Upper lobe of left lung (tissue), 6 donors: ENCODE data around the gene KAZN. TPM values are rescaled to one million over a fixed set of nuclear protein-coding genes. Genes with fewer than 3 reads are reported as not detected.
A peak's percentile ranks its signal among the peaks of the same experiment; 100 is the strongest.

ENCODE experiments used
- ATAC-seq, 2 donors: fragments of 200-7000 bp; cut with Tn5 transposase; one replicate each; pipeline ENCODE4 v1.9.1; 2022; ENCODE audit warnings: mild to moderate bottlenecking in 2 of 2, moderate library complexity in 2 of 2; ENCODE audit not compliant: low FRiP score in 2 of 2
- DNase-seq, 2 donors: peaks; one replicate each; pipeline ENCODE4 v3.0.0-alpha.2; 2019 to 2020
- H3K27ac ChIP-seq, 4 donors: fragments of 200-600 bp; sonication (generic); one replicate each; pipeline ENCODE4 v1.5.1; 2016 to 2019
- H3K27me3 ChIP-seq, 4 donors: fragments of 200-600 bp; sonication (generic); one replicate each; pipeline ENCODE4 v1.5.1; 2017 to 2019
- H3K36me3 ChIP-seq, 4 donors: fragments of 200-600 bp; sonication (generic); one replicate each; pipeline ENCODE4 v1.5.1; 2016 to 2019
- H3K4me1 ChIP-seq, 4 donors: fragments of 200-600 bp; sonication (generic); one replicate each; pipeline ENCODE4 v1.5.1; 2018 to 2019
- H3K4me3 ChIP-seq, 4 donors: fragments of 200-600 bp; sonication (generic); one replicate each; pipeline ENCODE4 v1.5.1; 2017 to 2019; ENCODE audit warnings: mild to moderate bottlenecking in 2 of 4, moderate library complexity in 1 of 4
- H3K9me3 ChIP-seq, 4 donors: fragments of 200-600 bp; sonication (generic); one replicate each; pipeline ENCODE4 v1.5.1; 2018 to 2019
- CTCF ChIP-seq, 6 experiments: fragments of 450-650 bp in 4 of 6; fragments of 200-600 bp in 2 of 6; sonication (generic) in 2 of 6; IDR thresholded peaks; one replicate each; pipeline ENCODE4 v1.5.1; 2016 to 2019; ENCODE audit warnings: antibody characterized with exemption in 6 of 6
- EP300 ChIP-seq, 4 donors: sonication (generic); formaldehyde crosslinking; IDR thresholded peaks; one replicate each; pipeline ENCODE4 v1.5.1; 2017; ENCODE audit warnings: antibody characterized with exemption in 4 of 4, control low read depth in 2 of 4
- POLR2A ChIP-seq, 4 donors: fragments of 450-650 bp; IDR thresholded peaks; one replicate each; pipeline ENCODE4 v1.5.1; 2016 to 2017; ENCODE audit warnings: antibody characterized with exemption in 4 of 4, mild to moderate bottlenecking in 2 of 4
- POLR2AphosphoS5 ChIP-seq, 2 donors: sonication (generic); formaldehyde crosslinking; IDR thresholded peaks; one replicate each; pipeline ENCODE4 v1.5.1; 2017; ENCODE audit warnings: antibody characterized with exemption in 2 of 2
- WGBS, 2 donors: methylation state at CpG; one replicate each; pipeline ENCODE4 v1.1.5; 2017 to 2018; 5-methylcytosine and 5-hydroxymethylcytosine counted together
- total RNA-seq, 6 donors: library from RNA; depleted of rRNA in 4 of 6; stranded (reverse); fragments of >200 nt in 4 of 6; gene quantifications; one replicate each; pipeline versions ENCODE4 v1.1.0 to v1.2.1, GENCODE V29; 2016 to 2021
- donor health status: DM: no; HTN: no; CAD: no; lungs with moderate emphysema.
- donor health status: DM: no; HTN: yes; CAD: no; lungs with severe emphysema.

Gene KAZN
- total RNA-seq, 6 donors from 2014 or later, result 11.5 to 30.0 (median 17.6) TPM

- no peak overlapping the region for H3K4me3 ChIP-seq
- WGBS, 2 donors, result 88 to 94% methylated on average over 11 of the region's 11 CpGs
- H3K27me3 ChIP-seq, result no peaks in the 10 kb centered on the region
- no peaks in the 10 kb centered on the region for H3K4me1 ChIP-seq
- no peak for ATAC-seq
- H3K36me3 ChIP-seq, result no peaks in the 10 kb centered on the region
- no peak for DNase-seq
- no peak overlapping the region for H3K27ac ChIP-seq
- no peak for TF ChIP-seq EP300 (IDR thresholded peaks at IDR 0.05)
- no peaks in the 10 kb centered on the region for H3K9me3 ChIP-seq
Observed at GRCh38 chr1:14659913-14660312, 61.4 kb downstream of the KAZN start.

- ATAC-seq (peak in 1 of 2 donors; percentile 58), DNase-seq (no peak)
- H3K4me3 ChIP-seq, result no peak overlapping the region
- no peaks in the 10 kb centered on the region for H3K4me1 ChIP-seq
- TF ChIP-seq CTCF (IDR thresholded peaks at IDR 0.05) (no peak), POLR2AphosphoS5 (IDR thresholded peaks at IDR 0.05) (no peak), POLR2A (IDR thresholded peaks at IDR 0.05) (no peak), EP300 (IDR thresholded peaks at IDR 0.05) (no peak)
- 32 to 48% methylated on average over 8 of the region's 8 CpGs for WGBS, 2 donors
- no peaks in the 10 kb centered on the region for H3K27me3 ChIP-seq
- H3K36me3 ChIP-seq, result no peaks in the 10 kb centered on the region
- no peak overlapping the region for H3K27ac ChIP-seq
- H3K9me3 ChIP-seq, result no peaks in the 10 kb centered on the region
Observed at GRCh38 chr1:14660801-14661200, 62.3 kb downstream of the KAZN start.

- 48 to 52% methylated on average over 2 of the region's 2 CpGs for WGBS, 2 donors
- Histone ChIP-seq H3K27ac (no peak overlapping the region), H3K4me3 (no peak overlapping the region), H3K36me3 (no peaks in the 10 kb centered on the region), H3K9me3 (no peaks in the 10 kb centered on the region), H3K27me3 (no peaks in the 10 kb centered on the region), H3K4me1 (no peaks in the 10 kb centered on the region)
- ATAC-seq (peak in 1 of 2 donors; percentile 24), DNase-seq (no peak)
- TF ChIP-seq POLR2A (IDR thresholded peaks at IDR 0.05) (no peak), CTCF (IDR thresholded peaks at IDR 0.05) (no peak), POLR2AphosphoS5 (IDR thresholded peaks at IDR 0.05) (peak in 1 of 2 donors; percentile 34), EP300 (IDR thresholded peaks at IDR 0.05) (no peak)
Observed at GRCh38 chr1:14661222-14661621, 62.7 kb downstream of the KAZN start.

DNA sequence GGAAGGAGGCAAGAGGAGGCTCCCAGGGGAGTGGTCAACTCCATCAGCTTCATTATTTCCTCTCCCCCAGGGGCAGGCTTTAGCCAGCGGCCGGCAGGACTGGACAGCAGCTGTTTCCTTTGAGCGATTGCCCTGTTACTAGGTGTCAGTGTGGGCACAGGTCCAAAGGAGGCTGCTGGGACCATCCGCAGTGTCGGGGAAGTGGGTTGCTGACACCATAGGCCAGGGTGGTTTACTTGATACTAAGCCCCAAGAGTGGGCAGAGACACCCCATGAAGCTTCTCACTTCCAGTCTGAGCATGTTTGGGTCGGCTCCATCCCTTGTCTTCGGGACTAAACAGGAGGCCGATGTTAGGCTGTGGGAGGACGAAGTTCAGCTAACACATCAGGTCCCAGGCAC, 63.6 kb downstream of the KAZN start:
- Histone ChIP-seq H3K27me3 (no peaks in the 10 kb centered on the region), H3K27ac (no peak overlapping the region), H3K4me1 (no peaks in the 10 kb centered on the region), H3K36me3 (no peaks in the 10 kb centered on the region), H3K9me3 (no peaks in the 10 kb centered on the region), H3K4me3 (no peak overlapping the region)
- DNase-seq (no peak), ATAC-seq (no peak)
- TF ChIP-seq POLR2AphosphoS5 (IDR thresholded peaks at IDR 0.05) (no peak), POLR2A (IDR thresholded peaks at IDR 0.05) (no peak), CTCF (IDR thresholded peaks at IDR 0.05) (no peak), EP300 (IDR thresholded peaks at IDR 0.05) (no peak)
- 54 to 76% methylated on average over 9 of the region's 9 CpGs for WGBS, 2 donors

DNA sequence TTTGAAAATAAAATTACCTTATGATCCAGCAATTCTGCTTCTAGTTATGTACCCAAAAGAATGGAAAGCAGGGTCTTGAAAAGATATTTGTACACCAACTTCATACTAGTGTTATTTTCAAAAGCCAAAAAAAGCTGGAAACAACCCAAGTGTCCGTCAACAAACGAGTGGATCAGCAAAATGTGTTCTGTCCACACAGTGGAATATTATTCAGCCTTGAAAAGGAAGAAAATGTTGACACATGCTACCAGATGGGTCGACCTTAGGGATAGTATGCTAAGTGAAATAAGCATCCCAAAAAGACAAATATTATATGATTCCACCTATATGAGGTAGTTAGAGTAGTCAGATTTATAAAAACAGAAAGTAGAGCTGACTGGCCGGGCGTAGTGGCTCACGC, 65.3 kb downstream of the KAZN start:
- no peak for DNase-seq
- Histone ChIP-seq H3K4me1 (no peaks in the 10 kb centered on the region), H3K9me3 (no peaks in the 10 kb centered on the region), H3K27ac (no peak overlapping the region), H3K36me3 (no peaks in the 10 kb centered on the region), H3K27me3 (no peaks in the 10 kb centered on the region), H3K4me3 (no peak overlapping the region)
- no peak for TF ChIP-seq POLR2AphosphoS5 (IDR thresholded peaks at IDR 0.05)
- TF ChIP-seq POLR2A (IDR thresholded peaks at IDR 0.05), result no peak
- TF ChIP-seq CTCF (IDR thresholded peaks at IDR 0.05), result no peak
- no peak for TF ChIP-seq EP300 (IDR thresholded peaks at IDR 0.05)
- WGBS, 2 donors, result 87 to 89% methylated on average over 6 of the region's 6 CpGs
- ATAC-seq, result no peak
